ENCODE results near the gene DUOX2.

The DUOX2 gene

DNA sequence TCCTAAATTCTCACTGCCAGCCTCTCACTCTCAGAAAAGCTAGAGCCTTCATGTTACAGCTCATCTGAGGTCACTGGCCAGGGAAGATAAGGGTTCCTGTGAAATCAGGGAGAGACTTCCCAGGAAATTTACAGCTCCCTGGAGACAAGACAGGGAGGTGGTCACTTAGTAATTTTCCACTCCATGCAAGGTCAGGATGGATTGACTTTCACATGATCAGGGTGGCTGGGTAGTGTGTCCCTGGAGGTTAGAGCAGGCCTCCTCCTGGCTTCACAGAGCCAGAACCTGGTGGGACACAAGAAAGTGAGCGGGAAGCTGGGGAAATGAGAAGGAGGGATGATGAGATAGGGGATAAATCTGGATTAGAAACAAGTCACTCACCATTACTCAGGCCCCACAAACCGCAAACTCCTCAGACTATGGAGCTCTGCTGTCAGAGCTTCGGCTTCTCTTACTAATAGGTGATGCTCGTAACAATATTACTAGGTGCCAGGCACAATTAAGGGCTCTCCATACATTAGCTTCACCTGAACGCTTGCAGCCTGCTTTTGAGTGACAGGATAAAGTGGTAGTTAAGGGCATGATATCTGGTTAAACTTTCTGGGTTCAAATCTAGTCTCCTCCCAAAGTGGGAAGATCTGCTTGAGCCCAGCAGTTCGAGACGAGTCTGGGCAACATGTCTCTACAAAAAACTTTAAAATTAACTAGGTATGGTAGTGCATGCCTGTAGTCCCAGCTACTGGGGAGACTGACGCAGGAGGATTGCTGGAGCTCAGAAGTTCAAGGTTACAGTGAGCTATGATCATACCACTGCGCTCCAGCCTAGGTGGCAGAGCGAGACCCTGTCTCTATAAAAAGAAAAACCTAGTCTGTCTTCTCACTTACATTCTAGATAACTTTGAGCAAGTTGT, 24.9 kb downstream of the DUOX2 start (continued):
- TF ChIP-seq ZNF311 (tag by site-specific recombination; IDR thresholded peaks at IDR 0.05; ENCODE audit: borderline replicate concordance), result no peak
- TF ChIP-seq ZNF777 (tag by site-specific recombination; IDR thresholded peaks at IDR 0.05; ENCODE audit: borderline replicate concordance), result no peak
- TF ChIP-seq ZNF157 (tag by site-specific recombination; IDR thresholded peaks at IDR 0.05), result no peak
- no peak for TF ChIP-seq ZNF169 (tag by site-specific recombination; IDR thresholded peaks at IDR 0.05)
- no peak for TF ChIP-seq ZBTB1 (tag by site-specific recombination; IDR thresholded peaks at IDR 0.05)
- TF ChIP-seq SETDB1 (IDR thresholded peaks at IDR 0.05; ENCODE audit: insufficient read length, low read length), result no peak
- TF ChIP-seq, protein P1, sequence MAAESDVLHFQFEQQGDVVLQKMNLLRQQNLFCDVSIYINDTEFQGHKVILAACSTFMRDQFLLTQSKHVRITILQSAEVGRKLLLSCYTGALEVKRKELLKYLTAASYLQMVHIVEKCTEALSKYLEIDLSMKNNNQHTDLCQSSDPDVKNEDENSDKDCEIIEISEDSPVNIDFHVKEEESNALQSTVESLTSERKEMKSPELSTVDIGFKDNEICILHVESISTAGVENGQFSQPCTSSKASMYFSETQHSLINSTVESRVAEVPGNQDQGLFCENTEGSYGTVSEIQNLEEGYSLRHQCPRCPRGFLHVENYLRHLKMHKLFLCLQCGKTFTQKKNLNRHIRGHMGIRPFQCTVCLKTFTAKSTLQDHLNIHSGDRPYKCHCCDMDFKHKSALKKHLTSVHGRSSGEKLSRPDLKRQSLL (tag by site-specific recombination; IDR thresholded peaks at IDR 0.05), result no peak
- TF ChIP-seq ZNF16 (tag by site-specific recombination; IDR thresholded peaks at IDR 0.05; ENCODE audit: low read depth), result no peak

DNA sequence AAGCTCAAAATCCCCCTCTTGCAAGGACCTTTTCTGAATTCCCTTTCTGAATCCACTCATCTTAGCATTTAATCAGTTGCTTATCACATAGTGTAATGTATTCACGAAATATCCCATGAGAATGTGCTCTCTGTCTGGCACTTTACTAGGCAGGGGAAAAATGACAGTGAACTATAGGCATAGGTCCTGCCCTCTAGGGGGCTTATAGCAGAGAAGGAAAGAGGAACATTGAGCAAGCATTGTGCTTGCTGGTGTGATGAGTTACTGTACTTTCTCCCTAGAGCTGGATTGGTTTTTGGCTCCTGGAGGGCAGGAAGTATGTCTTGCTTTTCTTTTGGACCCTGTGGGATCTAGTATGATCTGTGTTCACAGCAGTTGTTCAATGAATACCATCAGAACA, 26.5 kb downstream of the DUOX2 start:
- TF ChIP-seq, protein P2, sequence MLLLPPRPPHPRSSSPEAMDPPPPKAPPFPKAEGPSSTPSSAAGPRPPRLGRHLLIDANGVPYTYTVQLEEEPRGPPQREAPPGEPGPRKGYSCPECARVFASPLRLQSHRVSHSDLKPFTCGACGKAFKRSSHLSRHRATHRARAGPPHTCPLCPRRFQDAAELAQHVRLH (tag by site-specific recombination; IDR thresholded peaks at IDR 0.05), result no peak
- TF ChIP-seq, protein P3, sequence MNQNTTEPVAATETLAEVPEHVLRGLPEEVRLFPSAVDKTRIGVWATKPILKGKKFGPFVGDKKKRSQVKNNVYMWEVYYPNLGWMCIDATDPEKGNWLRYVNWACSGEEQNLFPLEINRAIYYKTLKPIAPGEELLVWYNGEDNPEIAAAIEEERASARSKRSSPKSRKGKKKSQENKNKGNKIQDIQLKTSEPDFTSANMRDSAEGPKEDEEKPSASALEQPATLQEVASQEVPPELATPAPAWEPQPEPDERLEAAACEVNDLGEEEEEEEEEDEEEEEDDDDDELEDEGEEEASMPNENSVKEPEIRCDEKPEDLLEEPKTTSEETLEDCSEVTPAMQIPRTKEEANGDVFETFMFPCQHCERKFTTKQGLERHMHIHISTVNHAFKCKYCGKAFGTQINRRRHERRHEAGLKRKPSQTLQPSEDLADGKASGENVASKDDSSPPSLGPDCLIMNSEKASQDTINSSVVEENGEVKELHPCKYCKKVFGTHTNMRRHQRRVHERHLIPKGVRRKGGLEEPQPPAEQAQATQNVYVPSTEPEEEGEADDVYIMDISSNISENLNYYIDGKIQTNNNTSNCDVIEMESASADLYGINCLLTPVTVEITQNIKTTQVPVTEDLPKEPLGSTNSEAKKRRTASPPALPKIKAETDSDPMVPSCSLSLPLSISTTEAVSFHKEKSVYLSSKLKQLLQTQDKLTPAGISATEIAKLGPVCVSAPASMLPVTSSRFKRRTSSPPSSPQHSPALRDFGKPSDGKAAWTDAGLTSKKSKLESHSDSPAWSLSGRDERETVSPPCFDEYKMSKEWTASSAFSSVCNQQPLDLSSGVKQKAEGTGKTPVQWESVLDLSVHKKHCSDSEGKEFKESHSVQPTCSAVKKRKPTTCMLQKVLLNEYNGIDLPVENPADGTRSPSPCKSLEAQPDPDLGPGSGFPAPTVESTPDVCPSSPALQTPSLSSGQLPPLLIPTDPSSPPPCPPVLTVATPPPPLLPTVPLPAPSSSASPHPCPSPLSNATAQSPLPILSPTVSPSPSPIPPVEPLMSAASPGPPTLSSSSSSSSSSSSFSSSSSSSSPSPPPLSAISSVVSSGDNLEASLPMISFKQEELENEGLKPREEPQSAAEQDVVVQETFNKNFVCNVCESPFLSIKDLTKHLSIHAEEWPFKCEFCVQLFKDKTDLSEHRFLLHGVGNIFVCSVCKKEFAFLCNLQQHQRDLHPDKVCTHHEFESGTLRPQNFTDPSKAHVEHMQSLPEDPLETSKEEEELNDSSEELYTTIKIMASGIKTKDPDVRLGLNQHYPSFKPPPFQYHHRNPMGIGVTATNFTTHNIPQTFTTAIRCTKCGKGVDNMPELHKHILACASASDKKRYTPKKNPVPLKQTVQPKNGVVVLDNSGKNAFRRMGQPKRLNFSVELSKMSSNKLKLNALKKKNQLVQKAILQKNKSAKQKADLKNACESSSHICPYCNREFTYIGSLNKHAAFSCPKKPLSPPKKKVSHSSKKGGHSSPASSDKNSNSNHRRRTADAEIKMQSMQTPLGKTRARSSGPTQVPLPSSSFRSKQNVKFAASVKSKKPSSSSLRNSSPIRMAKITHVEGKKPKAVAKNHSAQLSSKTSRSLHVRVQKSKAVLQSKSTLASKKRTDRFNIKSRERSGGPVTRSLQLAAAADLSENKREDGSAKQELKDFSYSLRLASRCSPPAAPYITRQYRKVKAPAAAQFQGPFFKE (tag by site-specific recombination; IDR thresholded peaks at IDR 0.05; ENCODE audit: borderline replicate concordance), result no peak
- TF ChIP-seq OSR2 (tag by site-specific recombination; IDR thresholded peaks at IDR 0.05) (no peak), ZBTB7A (tag by site-specific recombination; IDR thresholded peaks at IDR 0.05; ENCODE audit: low read depth) (no peak), ZNF626 (tag by site-specific recombination; IDR thresholded peaks at IDR 0.05) (no peak), ZNF664 (tag by site-specific recombination; IDR thresholded peaks at IDR 0.05) (no peak), ZNF16 (tag by site-specific recombination; IDR thresholded peaks at IDR 0.05; ENCODE audit: low read depth) (no peak), ZNF677 (tag by site-specific recombination; IDR thresholded peaks at IDR 0.05) (no peak), ZNF292 (tag by site-specific recombination; IDR thresholded peaks at IDR 0.05; ENCODE audit: borderline replicate concordance, low read depth) (no peak), ZNF214 (tag by site-specific recombination; IDR thresholded peaks at IDR 0.05; ENCODE audit: borderline replicate concordance) (no peak), IKZF3 (tag by site-specific recombination; IDR thresholded peaks at IDR 0.05) (no peak), ZNF239 (tag by site-specific recombination; IDR thresholded peaks at IDR 0.05) (no peak), ZNF274 (IDR thresholded peaks at IDR 0.05; ENCODE audit: low read length) (no peak), ZNF274 (tag by site-specific recombination; IDR thresholded peaks at IDR 0.05; ENCODE audit: borderline replicate concordance) (no peak), ZNF184 (tag by site-specific recombination; IDR thresholded peaks at IDR 0.05) (no peak)
- TF ChIP-seq, protein P4, sequence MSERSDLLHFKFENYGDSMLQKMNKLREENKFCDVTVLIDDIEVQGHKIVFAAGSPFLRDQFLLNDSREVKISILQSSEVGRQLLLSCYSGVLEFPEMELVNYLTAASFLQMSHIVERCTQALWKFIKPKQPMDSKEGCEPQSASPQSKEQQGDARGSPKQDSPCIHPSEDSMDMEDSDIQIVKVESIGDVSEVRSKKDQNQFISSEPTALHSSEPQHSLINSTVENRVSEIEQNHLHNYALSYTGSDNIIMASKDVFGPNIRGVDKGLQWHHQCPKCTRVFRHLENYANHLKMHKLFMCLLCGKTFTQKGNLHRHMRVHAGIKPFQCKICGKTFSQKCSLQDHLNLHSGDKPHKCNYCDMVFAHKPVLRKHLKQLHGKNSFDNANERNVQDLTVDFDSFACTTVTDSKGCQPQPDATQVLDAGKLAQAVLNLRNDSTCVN (tag by site-specific recombination; optimal IDR thresholded peaks at IDR 0.05), result no peak
- TF ChIP-seq, protein P5, sequence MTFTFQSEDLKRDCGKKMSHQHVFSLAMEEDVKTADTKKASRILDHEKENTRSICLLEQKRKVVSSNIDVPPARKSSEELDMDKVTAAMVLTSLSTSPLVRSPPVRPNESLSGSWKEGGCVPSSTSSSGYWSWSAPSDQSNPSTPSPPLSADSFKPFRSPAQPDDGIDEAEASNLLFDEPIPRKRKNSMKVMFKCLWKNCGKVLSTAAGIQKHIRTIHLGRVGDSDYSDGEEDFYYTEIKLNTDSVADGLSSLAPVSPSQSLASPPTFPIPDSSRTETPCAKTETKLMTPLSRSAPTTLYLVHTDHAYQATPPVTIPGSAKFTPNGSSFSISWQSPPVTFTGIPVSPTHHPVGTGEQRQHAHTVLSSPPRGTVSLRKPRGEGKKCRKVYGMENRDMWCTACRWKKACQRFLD (tag by site-specific recombination; IDR thresholded peaks at IDR 0.05), result no peak
- Histone ChIP-seq H3K36me3 (ENCODE audit: control insufficient read depth in 2 of 2, insufficient read depth in 1 of 2, low read length in 2 of 2) (no peaks in the 10 kb centered on the region), H3K4me1 (ENCODE audit: control insufficient read depth, insufficient read depth, low read length) (peaks cover 3% of the 10 kb centered on the region; the same call in 1 of the 2 replicates), H3K9me3 (ENCODE audit: control insufficient read depth, insufficient read depth, low read depth, low read length) (no peaks in the 10 kb centered on the region), H3K27ac (ENCODE audit: extremely low read depth, low read depth, low read length) (no peak overlapping the region), H3K4me3 (ENCODE audit: low read depth, low read length) (no peak overlapping the region)
- CTCF ChIA-PET, result no interaction called here
- POLR2A ChIA-PET, result no interaction called here

Data from HEK293 (cell line).